HEK293T (cell line): Measurements from ENCODE around the gene PCIF1.
"Not testable (repeated sequence)": the region's sequence is repeated elsewhere in the genome, so short reads cannot be mapped to it uniquely, and the experiment has no call there.

Experiments used
- CTCF ChIA-PET: fragments of 350-600 bp; formaldehyde crosslinking; extraction: SDS; loops from one replicate; lab custom pipeline; 2021; ENCODE audit warnings: antibody characterized with exemption, inconsistent platforms; lab: Yijun Ruan, JAX
- POLR2A ChIA-PET: fragments of 350-600 bp; formaldehyde crosslinking; extraction: SDS; loops from one replicate; lab custom pipeline; 2020; ENCODE audit warnings: antibody characterized with exemption, inconsistent platforms; lab: Yijun Ruan, JAX
- DNase-seq: peaks from one replicate; pipeline ENCODE4 v3.0.0; 2012; ENCODE audit warnings: mixed read lengths; ENCODE audit errors: extremely low spot score
- ARNT ChIP-seq: fragments of 450-650 bp; IDR thresholded peaks from 2 replicates; pipeline ENCODE4 v1.6.1; 2017; ENCODE audit warnings: mild to moderate bottlenecking
- BHLHE40 ChIP-seq: fragments of 450-650 bp; IDR thresholded peaks from 2 replicates; pipeline ENCODE4 v1.6.1; 2016; ENCODE audit warnings: mild to moderate bottlenecking, moderate library complexity, borderline replicate concordance
- CTBP1 ChIP-seq: fragments of 450-650 bp; IDR thresholded peaks from 2 replicates; pipeline ENCODE4 v1.6.1; 2016; ENCODE audit warnings: borderline replicate concordance
- ELF4 ChIP-seq: fragments of 450-650 bp; IDR thresholded peaks from 2 replicates; pipeline ENCODE4 v1.6.1; 2017; ENCODE audit warnings: antibody characterized with exemption
- FOXA1 ChIP-seq: fragments of 450-650 bp; IDR thresholded peaks from 2 replicates; pipeline ENCODE4 v1.6.1; 2016; ENCODE audit warnings: mild to moderate bottlenecking
- FOXK2 ChIP-seq: fragments of 450-650 bp; IDR thresholded peaks from 2 replicates; pipeline ENCODE4 v1.6.1; 2016; ENCODE audit warnings: mild to moderate bottlenecking
- FOXM1 ChIP-seq: fragments of 450-650 bp; IDR thresholded peaks from 2 replicates; pipeline ENCODE4 v1.6.1; 2017; ENCODE audit warnings: mild to moderate bottlenecking, borderline replicate concordance
- HDGF ChIP-seq: fragments of 450-650 bp; IDR thresholded peaks from 2 replicates; pipeline ENCODE4 v1.6.1; 2017; ENCODE audit warnings: antibody characterized with exemption, borderline replicate concordance
- L3MBTL2 ChIP-seq: fragments of 450-650 bp; conservative IDR thresholded peaks from 2 replicates; pipeline ENCODE4 v1.6.1; 2016; ENCODE audit warnings: mild to moderate bottlenecking
- LEF1 ChIP-seq: fragments of 450-650 bp; IDR thresholded peaks from 2 replicates; pipeline ENCODE4 v1.6.1; 2017; ENCODE audit warnings: mild to moderate bottlenecking, borderline replicate concordance
- NFRKB ChIP-seq: fragments of 450-650 bp; IDR thresholded peaks from 2 replicates; pipeline ENCODE4 v1.6.1; 2016; ENCODE audit warnings: mild to moderate bottlenecking, moderate library complexity
- PKNOX1 ChIP-seq: fragments of 450-650 bp; IDR thresholded peaks from 2 replicates; pipeline ENCODE4 v1.6.1; 2016
- SP1 ChIP-seq: fragments of 450-650 bp; IDR thresholded peaks from 2 replicates; pipeline ENCODE4 v1.6.1; 2017
- SUZ12 ChIP-seq: fragments of 450-650 bp; IDR thresholded peaks from 2 replicates; pipeline ENCODE4 v1.6.1; 2016; ENCODE audit warnings: mild to moderate bottlenecking
- TARDBP ChIP-seq: fragments of 450-650 bp; IDR thresholded peaks from 2 replicates; pipeline ENCODE4 v1.6.1; 2016
- ZNF384 ChIP-seq: fragments of 450-650 bp; IDR thresholded peaks from 2 replicates; pipeline ENCODE4 v1.6.1; 2016

PCIF1 gene

GRCh38 chr20:45894797-45895196 is 39.7 kb upstream of the PCIF1 start:
- no peak for TF ChIP-seq FOXM1
- TF ChIP-seq CTBP1: no peak
- no peak for TF ChIP-seq FOXA1
- TF ChIP-seq LEF1: no peak
- TF ChIP-seq L3MBTL2: no peak
- no peak for TF ChIP-seq SUZ12
- no peak for TF ChIP-seq BHLHE40
- no peak for TF ChIP-seq HDGF
- DNase-seq: no peak
- CTCF ChIA-PET: no interaction called here
- POLR2A ChIA-PET: no interaction called here

GRCh38 chr20:45896641-45897161 is 37.8 kb upstream of the PCIF1 start:
- TF ChIP-seq FOXM1 (no peak), LEF1 (no peak), L3MBTL2 (no peak), ZNF384 (no peak), NFRKB (no peak), HDGF (no peak), ARNT (no peak)
- POLR2A ChIA-PET: no interaction called here
- CTCF ChIA-PET: no interaction called here
- no peak for DNase-seq

GRCh38 chr20:45897289-45897688 is 37.2 kb upstream of the PCIF1 start:
- CTCF ChIA-PET: no interaction called here
- POLR2A ChIA-PET: no interaction called here
- no peak for DNase-seq
- no peak for TF ChIP-seq ZNF384
- TF ChIP-seq FOXA1: no peak
- no peak for TF ChIP-seq BHLHE40
- no peak for TF ChIP-seq SUZ12
- TF ChIP-seq SP1: no peak
- TF ChIP-seq TARDBP: no peak
- no peak for TF ChIP-seq FOXM1
- TF ChIP-seq NFRKB: no peak
- TF ChIP-seq ARNT: no peak
- no peak for TF ChIP-seq HDGF
- no peak for TF ChIP-seq PKNOX1
- no peak for TF ChIP-seq FOXK2
- TF ChIP-seq LEF1: no peak

GRCh38 chr20:45897692-45898091 is 36.8 kb upstream of the PCIF1 start:
- TF ChIP-seq SP1 (no peak), BHLHE40 (no peak), HDGF (no peak), L3MBTL2 (no peak), LEF1 (no peak), CTBP1 (no peak), NFRKB (no peak), FOXK2 (no peak)
- ChIA-PET POLR2A (no interaction called here), CTCF (no interaction called here)
- no peak for DNase-seq

- no peak for TF ChIP-seq ARNT
- no peak for TF ChIP-seq LEF1
- no peak for TF ChIP-seq HDGF
- TF ChIP-seq TARDBP: no peak
- no peak for TF ChIP-seq FOXA1
- TF ChIP-seq SP1: no peak
- no peak for TF ChIP-seq NFRKB
- no peak for TF ChIP-seq PKNOX1
- TF ChIP-seq SUZ12: no peak
- no peak for TF ChIP-seq FOXK2
- no peak for TF ChIP-seq ZNF384
- TF ChIP-seq ELF4: no peak
- no peak for DNase-seq
- CTCF ChIA-PET: no interaction called here
- POLR2A ChIA-PET: interaction anchor here (1.0 to 1.6 kb wide), 2 partner anchors 15 to 18 kb away, joined by 4 read pairs; partner anchors contain the start of gene ZSWIM1
Measured at GRCh38 chr20:45898285-45898684, 36.2 kb upstream of the PCIF1 start.

- TF ChIP-seq ZNF384 (no peak), LEF1 (no peak), TARDBP (no peak), FOXK2 (no peak), NFRKB (no peak), HDGF (no peak), PKNOX1 (no peak), CTBP1 (no peak), ARNT (no peak), FOXM1 (no peak), SUZ12 (no peak), SP1 (no peak), FOXA1 (no peak), ELF4 (no peak), L3MBTL2 (no peak), BHLHE40 (no peak)
- ChIA-PET POLR2A (interaction anchor here (1.0 to 1.6 kb wide), 2 partner anchors 16 to 19 kb away, joined by 4 read pairs; partner anchors contain the start of gene ZSWIM1), CTCF (no interaction called here)
- DNase-seq: no peak
Measured at GRCh38 chr20:45899046-45899835, 35.2 kb upstream of the PCIF1 start.

GRCh38 chr20:45901332-45901731 is 33.2 kb upstream of the PCIF1 start:
- DNase-seq, CTCF ChIA-PET: not testable (repeated sequence)
- POLR2A ChIA-PET: interaction anchor here (1.8 kb wide), 1 partner anchor 33 kb away, joined by 3 read pairs; no protein-coding TSS in a partner anchor
